Central memory CD4-positive, alpha-beta T cell (primary cell): ENCODE measurements around the gene SH2D4B.

ENCODE experiments used
- DNase-seq: peaks from one replicate; pipeline ENCODE4 v3.0.0; 2022
- total RNA-seq, 3 experiments: gene quantifications; one replicate each; lab custom pipeline; 2026; lab: John Stamatoyannopoulos, UW

SH2D4B gene
- 0.16 to 0.77 (median 0.32) reads per million in 3 experiments for total RNA-seq

DNA sequence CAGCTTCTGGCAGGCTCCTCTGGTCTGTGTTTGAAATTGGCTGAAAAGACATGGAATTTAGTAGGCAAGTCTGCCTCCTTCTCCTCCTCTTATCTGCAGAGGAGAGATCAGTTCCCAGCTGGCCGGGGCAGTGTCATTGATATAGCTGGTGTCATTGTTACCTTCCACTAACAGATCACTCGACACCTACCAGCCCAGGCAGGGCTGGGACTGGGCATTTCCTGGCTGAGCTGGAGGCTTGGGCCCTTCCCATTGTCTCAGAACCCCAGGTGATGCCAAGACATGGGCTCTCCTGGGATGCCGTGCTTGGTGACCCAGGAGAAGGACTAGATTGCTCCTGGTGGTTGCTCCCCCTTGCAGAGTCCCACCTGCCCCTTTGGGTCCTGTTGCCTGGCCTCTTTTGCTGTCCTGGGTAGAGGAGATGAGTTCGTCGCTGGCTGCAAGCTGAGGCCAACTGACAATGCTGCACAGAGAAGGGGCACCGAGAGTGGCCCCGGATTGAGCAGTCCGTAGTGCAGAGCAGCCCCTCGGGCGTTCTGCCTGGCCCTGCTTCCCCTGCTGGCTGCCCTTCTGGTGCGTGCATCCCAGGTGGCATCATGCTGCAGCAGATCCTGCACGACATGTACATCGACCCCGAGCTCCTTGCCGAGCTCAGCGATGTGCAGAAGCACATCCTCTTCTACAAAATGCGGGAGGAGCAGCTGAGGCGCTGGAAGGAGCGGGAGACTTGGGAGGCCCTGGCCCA lies at the start of gene SH2D4B:
Gene SH2D4B (plus strand): TSS at position 167 of the 745 bp plus-strand sequence. CDS start 430 bp downstream, at position 597.
- no peak for DNase-seq

DNA sequence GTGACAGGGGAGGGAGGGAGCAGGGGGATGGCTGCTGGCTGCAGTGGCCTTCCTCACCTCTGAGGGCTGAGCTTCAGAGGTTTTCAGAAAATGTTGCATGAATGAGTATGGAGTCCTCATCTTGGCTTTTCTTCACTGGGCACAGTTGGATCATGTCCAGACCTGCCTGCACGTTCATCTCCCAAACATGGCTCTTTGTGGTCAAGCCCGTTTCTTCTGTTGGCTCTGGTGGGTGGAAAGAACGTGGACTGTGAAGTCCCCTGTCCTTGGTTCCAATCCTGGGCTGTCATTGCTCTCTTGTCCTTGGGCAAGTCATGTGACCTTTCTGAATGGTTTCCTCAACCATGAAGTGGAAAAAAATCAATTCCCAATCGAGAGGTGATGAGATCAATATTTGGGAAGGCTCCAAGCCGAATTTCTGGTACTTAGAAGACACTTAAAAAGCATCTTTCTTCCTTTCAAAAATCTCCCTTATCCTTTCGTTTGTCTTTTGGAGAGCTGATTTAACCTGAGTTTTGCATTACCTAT lies 49.1 kb upstream of the SH2D4B start:
- no peak for DNase-seq

DNA sequence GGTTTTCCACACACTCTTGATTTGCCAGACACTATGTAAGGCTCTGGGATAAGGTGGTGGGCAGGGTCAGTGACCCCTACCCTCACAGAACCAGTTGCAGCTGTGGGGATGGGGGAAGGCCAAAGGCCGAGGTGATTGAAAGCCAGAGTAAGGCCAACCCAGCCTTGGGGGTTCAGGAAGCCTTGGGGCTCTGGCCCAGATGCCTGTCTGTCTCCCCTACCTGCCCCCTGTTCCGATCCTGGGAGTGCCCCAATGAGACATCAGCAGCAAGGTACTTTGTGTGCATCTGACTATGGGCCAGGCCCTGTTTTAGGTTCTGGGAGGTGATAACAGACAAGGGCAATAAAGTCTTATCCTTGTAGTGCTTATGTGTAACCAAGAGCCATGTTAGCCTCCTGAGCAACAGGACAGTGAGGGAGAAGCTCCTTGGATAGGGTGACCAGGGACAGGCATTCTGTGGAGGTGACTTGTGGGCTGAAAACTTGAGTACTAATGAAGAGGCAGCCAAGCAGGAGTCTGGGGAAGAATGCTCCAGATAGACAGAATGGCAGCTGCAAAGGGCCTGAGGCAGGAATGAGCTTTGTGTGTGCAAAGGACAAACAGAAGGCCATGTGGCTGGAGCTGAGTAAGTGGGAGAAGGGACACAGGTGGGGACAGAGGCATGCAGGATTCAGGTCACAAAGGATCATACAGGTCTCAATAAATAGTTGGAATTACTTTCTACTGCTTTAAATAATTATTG lies 48.2 kb upstream of the SH2D4B start:
- no peak for DNase-seq

DNA sequence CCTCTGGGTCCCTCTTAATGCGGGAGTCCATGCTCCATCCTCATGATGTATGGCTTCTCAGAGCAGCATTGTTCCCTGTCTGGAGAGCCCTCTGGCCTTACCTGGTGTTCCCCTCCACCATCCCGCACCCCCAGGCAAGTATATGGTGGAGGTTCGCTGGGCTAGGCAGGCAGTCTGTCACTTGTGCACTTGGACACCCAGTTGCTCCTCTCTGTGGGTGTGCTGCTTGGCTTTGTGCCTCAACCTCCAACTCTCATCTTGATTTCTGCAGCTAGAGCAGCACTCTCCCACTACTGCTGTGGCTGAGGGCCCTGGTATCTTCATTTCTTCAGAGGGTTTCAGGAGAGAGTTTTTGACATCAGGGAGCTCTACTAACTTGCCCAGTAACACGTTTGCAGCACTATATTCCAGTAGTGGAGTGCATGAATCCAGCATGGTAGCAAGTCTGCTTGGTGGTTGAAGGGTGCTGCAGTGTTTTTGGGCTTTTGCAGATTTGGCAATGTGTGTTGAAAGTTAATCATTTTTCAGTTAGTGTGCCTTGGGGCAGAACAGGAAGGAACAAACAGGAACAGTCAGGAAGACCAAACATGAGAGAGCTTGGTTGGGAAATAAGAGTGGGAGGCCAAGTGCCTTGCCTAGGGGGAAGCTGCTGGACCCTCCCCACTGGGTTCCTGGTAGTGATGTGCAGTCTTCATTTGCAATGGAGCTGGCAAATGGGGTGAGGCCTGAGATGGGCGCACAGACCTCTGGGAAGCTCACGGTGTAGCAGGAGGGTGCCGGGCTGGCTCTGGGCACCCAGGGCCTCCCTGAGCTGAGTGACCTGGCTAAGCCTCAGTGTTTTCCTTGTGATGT lies 46.2 kb upstream of the SH2D4B start:
- no peak for DNase-seq

DNA sequence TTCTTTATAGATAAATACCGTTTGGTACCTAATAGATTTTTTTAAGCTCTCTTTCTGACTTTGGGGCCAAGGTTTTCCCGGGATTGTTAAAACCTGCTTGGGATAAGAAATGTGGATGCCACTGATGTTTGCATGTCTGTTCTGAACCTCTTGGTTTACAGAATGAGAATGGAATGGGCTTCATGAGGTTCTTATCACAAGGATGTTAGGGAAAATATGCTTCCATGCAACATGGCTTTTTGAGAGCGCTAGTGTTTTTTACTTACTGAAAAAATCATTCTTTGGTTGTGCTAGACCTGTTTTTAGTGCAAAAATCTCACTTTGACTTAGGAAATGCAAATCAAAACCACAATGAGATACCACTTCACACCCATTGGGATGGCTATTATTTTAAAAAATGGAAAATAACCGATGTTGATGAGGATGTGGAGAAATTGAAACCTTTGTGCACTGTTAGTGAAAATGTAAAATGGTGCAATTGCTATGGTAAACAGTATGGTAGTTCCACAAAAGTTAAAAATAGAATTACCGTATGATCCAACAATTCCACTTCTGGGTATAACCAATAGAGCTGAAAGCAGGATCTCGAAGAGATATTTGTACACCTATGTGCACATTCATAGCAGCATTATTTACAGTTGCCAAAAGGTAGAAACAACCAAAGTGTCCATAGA lies 44.7 kb upstream of the SH2D4B start:
- no peak for DNase-seq

DNA sequence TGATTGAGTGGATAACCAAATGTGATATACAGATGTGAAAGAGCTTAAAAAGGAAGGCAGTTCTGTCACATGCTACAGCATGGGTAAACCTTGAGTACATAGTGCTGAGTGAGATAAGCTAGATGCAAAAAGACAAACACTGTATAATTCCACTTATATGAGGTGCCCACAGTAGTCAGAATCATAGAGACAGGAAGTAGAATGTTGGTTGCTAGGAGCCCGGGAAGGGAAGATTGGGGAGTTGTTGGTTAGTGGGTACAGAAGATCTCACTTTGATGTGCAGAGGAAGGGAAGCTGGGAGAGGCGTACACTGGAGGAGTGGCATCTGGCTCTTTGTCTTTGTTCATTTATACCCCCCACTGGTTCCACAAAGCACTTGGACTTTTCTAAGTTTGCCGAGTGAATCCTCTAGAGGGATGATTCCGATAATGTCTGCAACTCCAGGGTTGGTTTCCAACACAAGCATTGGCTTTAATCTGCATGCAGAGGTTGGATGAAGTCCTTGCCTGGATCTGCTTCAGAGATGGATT lies 44.1 kb upstream of the SH2D4B start:
- peak; percentile 58 for DNase-seq

DNA sequence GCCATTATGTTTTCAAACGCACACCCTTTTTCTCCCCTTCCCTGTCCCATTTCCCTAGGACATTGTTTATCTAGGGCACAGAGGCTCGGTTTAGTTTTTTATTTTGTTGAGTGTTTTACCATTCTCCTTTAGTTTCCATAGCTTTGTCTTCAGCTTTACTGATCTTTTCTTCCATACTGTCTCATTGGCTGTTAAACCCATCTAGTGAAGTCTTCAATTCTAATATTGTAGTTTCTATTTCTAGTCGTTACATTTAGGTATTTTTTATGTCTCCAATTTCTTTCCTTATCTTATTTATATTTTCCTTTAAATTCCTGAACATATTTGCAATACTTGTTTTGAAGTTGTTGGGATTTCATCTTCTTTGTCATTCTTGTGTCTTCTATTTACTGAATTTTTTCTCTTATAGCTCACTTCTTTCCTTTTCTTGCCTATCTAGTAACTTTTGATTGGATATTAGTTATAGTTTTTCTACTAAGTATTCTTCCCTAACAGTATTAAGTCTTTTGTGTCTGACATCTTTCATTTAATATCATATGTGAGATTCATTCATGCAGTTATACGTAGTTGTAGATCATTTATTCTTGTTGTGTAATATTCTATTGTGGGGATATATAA lies 41.0 kb upstream of the SH2D4B start:
- no peak for DNase-seq

DNA sequence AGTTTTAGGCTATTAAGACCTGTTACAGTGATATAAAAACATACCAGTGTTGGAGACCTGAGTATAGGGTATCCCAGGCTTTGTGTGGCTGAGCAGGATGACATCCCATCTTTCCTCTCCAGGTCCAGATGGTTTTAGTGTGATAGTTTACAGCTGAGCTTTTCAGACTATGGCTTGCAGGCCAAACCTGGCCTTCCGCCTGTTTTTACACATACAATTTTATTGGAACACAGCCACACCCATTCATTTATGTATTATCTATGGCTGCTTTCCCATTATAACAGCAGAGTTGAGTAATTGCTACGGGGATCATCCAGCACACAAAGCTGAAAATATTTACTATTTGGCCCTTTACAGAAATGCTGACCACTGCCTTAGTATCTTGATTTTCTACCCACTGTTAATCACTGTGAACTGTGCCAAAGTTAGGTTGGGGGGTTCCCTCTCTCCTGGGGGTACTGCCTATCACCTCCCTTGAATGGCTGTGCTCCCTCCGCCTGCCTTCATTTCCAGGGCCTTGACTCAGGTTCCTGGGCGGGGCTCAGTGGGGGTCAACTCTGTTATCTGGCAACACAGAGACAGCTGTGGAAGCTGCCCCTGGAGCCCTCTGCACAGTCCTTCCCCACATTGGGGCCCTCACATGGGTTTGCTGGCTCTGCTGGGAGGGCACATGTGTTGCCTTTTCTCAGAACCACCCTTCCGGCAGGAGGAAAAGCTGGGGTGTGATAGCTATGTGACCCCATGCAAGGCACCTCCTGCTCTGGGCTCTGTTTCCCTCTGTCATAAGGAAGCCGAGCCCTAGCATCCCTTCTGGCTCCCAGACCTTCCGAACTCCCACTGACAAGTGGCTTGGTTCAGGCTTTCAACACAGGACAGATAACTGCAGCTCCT lies 40.3 kb upstream of the SH2D4B start:
- no peak for DNase-seq

DNA sequence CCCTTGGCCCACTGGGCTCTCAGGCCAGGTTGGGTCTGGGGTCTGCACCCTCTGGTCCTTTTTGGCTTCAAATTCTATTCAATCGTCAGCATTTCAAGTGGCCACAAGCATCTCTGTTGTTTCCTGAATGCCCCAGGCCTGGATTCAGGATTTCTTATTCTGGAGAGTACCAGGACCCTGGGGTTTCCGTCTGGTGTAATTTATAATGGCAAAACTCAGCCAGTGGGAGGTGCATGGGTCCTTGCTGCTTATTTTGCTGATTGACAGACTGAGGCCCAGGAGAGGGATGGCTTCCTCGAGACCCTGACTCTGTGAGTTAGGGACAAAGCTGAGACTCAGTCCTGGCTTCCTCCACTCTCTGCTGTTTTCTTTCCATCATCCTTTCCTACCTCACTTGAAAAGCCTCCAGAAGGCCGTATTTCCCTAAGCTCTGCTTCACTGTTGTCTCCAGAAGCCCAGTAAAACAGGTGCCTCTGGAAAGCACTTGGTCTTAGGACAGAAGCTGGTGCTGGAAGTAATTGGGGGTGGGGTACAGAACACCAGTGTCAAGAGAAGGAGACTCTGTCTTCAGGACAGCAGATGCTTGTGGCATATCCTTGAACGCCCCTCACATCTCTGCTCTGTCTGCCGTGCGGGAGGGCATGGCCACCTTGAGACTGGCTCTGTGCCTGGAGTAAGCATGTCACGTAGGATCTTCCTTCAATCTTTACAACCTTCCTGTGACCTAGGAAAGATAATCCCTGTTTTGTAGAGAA lies 39.4 kb upstream of the SH2D4B start:
- no peak for DNase-seq

DNA sequence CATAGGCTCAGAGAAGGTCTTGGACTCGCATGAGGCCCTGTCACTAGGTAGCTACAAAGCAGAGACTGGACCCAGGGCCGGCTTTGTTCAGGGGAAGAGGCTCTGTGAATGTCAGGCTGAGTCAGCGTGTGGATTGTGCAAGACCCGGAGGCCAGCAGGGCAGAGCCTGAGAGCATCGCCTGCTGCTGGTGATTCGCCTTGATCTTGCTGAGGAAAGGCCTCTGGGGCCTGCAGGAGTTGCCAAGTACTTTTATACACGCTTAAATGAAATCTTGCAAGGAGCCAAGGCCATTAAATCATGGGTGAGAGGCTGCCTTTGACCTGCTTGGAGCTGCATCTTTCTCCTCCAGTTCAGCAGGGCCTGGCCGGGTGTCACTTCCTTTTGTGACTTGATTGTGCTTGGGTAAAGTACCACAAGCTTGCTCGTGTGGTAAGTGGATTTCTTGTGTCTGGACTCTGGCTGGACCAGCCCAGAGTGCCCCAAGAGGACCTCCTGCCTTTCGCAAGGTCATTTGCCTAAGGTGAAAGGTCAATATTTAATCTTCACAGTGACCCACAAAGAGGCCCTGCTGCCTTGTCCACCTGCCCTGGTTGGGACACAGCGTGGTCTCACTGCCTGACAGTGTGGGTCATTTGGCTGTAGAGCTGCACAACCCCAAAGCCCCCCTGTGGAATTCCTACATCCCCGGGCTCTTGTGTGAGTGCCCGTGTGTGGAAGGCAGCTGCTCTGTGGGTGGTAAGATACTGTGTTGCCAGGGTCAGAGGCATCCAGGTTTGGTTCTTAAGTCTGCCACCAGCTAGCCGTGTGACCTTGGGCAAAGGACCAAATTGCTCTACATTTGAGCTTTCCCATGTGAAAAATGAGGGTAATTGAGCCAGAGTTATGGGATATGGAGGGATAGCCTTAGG lies 38.6 kb upstream of the SH2D4B start:
- no peak for DNase-seq

DNA sequence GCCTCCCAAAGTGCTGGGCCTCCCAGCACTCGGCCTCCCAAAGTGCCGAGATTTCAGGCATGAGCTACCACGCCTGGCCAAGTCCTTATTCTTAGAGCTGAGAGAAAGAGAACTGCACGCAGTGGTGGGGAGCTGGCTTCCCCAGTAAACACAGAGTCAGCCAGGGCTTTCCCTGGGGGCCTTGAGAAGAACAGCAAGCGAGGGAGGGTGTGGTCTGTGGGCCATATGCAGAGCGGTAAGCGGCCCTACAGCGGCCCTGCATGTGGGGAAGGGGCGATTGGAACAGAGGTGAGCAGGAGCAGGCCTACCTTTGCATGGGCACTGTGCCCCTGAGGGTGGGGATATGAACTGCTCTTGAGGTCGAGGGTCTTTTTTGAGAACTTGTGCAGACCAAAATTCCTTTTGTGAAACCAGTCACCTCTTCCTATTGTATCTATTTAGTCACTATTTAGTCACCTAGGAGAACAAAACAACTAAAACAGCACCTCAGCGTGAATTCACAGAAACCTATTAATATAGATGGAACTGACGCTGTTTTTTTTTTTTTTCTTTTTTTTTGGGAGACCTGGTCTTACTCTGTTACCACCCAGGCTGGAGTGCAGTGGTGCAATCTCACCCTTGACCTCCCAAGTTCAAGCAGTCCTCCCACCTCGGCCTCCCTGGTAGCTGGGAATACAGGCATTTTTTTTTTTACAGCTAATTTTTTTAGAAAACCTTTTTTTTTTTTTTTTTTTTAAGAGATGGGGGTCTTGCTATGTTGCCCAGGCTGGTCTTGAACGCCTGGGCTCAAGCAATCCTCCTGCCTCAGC lies 36.9 kb upstream of the SH2D4B start:
- DNase-seq: peak; percentile 35

DNA sequence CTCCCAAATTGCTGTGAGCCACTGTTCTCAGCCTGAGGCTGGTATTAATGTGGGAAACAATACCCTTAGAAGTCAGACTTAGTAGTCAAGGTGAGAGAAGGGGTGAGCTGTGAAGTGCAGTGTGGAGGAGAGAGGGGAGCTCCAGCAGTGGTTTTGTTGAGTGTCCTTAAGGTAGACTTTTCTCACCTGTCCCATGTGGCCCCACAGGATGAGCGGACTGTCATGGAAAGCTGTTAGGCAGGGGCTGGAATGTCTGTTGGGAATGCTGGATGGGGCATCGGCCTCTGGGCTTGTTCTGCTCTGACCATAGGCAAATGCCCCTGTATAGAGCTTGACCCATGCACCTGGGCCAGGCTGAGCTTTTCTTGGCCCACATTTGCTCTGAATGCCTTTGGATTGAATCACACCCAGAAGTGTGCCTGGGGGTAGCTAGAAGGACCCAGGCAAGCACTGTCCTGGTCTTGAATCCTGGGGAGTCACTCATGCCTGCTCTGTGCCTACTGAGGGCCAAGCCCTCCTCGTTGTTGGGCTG lies 36.3 kb upstream of the SH2D4B start:
- DNase-seq: no peak

DNA sequence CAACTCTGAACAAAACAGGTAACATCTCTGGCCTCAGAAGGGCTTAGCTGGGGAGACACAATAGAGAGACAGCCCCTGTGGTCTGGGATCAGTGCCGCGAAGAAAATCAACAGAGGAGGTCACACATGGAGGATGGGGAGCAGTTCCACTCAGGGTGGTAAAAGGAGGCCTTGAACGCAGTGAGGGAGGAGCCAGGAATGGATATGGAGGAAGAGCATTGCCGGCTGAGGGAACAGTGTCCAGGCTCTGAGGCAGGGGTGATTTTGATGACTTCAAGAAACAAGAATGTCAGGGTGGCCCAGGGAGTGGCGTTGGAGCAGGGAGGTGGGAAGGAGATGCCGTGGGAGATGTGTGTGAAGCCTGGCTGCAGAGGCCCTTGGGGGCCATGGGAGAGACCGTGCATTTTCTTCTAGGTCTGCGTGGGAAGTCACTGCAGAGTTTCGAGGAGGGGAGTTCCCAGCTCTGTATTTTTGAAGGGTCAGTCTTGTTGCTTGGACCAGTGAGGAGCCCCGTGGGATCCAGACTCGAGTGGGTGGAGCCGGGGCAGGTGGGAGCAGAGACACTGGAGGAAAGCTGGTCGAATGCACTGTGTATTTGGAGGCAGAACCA lies 35.7 kb upstream of the SH2D4B start:
- no peak for DNase-seq

DNA sequence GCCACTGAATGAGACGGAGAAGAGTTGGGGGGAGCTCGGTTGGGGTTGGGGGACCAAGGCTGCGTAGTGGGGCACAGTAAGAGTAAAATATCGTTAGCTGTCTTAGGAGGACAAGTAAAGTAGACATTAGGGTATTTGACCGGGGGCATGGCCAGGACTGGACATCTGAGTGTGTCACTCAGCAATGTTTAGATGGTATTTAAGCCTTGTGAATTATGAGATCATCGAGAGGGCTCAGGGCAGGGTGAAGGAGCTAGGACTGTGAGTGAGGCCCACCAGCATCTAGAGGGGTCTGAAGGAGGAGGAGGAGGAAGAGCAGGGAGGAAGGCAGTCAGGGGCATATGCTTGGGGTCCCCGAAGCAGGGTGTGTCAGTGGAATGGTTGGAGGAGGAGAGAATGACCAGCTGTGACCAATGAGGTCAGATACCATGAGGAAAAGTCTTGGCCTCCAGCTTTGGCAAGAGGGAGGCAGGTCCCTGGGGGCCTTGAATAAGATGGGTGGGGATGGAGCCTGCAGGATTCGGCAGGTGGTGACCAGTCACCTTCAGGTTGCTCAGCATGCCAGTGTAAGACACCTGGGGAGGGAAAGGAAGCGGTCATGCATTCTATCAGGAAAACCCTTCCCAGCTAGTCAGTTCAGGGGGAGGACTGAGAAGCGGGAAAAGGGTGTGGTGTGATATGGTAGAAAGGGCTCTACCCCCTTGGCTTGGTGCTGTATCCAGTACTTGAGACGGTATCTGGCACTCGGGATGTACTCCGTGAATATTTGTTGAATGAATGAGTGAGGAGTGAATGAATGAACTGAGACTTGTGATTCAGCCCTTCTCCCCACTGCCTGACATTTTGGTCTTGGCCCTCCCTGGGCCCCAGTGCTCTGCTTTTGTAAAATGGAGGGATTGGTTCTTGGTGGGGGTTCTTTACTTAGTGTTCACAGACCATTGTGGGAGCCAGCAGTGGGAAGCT lies 34.8 kb upstream of the SH2D4B start:
- DNase-seq: no peak

DNA sequence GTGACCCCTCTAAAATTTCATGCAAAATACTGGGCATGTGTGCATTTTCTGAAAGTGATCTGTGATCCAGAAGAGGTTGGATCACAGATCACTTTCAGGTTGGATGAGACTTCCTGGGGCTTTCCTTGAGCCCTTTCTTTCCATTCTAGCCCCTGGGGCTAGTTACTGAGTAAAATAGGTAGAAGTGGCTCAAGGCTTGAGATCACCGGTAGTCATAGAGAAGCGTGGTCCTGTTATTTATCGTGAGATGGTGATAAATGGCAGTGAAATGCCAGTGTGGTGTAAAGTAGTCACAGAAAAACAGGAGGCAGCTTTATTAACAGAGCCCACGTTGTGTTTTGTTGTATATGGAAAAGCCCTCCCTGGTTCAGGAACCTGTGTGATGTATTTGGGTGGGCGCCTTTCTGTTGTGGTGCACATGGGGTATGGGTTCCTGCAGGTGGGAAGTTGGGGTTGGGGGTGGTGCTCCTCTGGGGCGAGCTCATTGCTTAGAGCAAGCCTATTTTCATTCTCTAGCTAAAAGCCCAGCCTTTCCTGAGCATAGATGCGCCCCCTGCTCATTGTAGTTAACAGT lies 34.0 kb upstream of the SH2D4B start:
- no peak for DNase-seq
